Breast epithelium (tissue), 4 donors: Measurements from ENCODE around the gene DDX39A. TPM values are rescaled to one million over a fixed set of nuclear protein-coding genes. Genes with fewer than 3 reads are reported as not detected.

Source experiments
- DNase-seq, 2 donors: peaks; one replicate each; pipeline ENCODE4 v3.0.0-alpha.2; 2019; ENCODE audit warnings: low spot score in 2 of 2
- H3K27ac ChIP-seq, 2 donors: fragments of 200-600 bp; sonication (generic) in 1 of 2; one replicate each; pipeline ENCODE4 v1.5.1; 2016 to 2019; ENCODE audit warnings: mild to moderate bottlenecking in 1 of 2
- H3K27me3 ChIP-seq, 2 donors: fragments of 200-600 bp; sonication (generic) in 1 of 2; one replicate each; pipeline versions ENCODE4 v1.5.1 to v1.6.0; 2017 to 2019; ENCODE audit warnings: control low read depth in 1 of 2, mild to moderate bottlenecking in 1 of 2
- H3K36me3 ChIP-seq: fragments of 200-600 bp; one replicate; pipeline ENCODE4 v1.5.1; 2019
- H3K4me1 ChIP-seq, 2 donors: fragments of 200-600 bp; sonication (generic); one replicate each; pipeline ENCODE4 v1.5.1; 2016 to 2019; ENCODE audit warnings: control low read depth in 1 of 2
- H3K4me3 ChIP-seq, 3 donors: fragments of 200-600 bp; sonication (generic); 1 replicate in 2 of 3; 2 replicates in 1 of 3; pipeline ENCODE4 v1.5.1; 2016 to 2019; ENCODE audit warnings: mild to moderate bottlenecking in 3 of 3, moderate library complexity in 2 of 3
- H3K9me3 ChIP-seq, 2 donors: fragments of 200-600 bp; sonication (generic) in 1 of 2; one replicate each; pipeline ENCODE4 v1.5.1; 2016 to 2019; ENCODE audit warnings: control low read depth in 1 of 2
- CTCF ChIP-seq, 3 donors: fragments of 450-650 bp; IDR thresholded peaks; one replicate each; pipeline ENCODE4 v1.5.1; 2016 to 2017; ENCODE audit warnings: antibody characterized with exemption in 3 of 3, mild to moderate bottlenecking in 3 of 3, moderate library complexity in 3 of 3
- POLR2A ChIP-seq: fragments of 450-650 bp; IDR thresholded peaks from one replicate; pipeline ENCODE4 v1.6.1; 2016; ENCODE audit warnings: antibody characterized with exemption, mild to moderate bottlenecking, moderate library complexity
- POLR2AphosphoS5 ChIP-seq, 3 donors: sonication (generic); formaldehyde crosslinking; IDR thresholded peaks; one replicate each; pipeline ENCODE4 v1.6.1; 2017; ENCODE audit warnings: antibody characterized with exemption in 3 of 3
- intact Hi-C: fragments of 100-400 bp; cut with DNase I; formaldehyde crosslinking; loops from one replicate; pipeline ENCODE4 v1.15.1; 2023; ENCODE audit warnings: low total_unique reads
- total RNA-seq, 3 donors: library from RNA; depleted of rRNA; stranded (reverse); fragments of >200 nt; gene quantifications; one replicate each; pipeline ENCODE4 v1.1.0, GENCODE V29; 2016

The DDX39A gene
- total RNA-seq, 3 donors from 2014 or later, result 65.9 to 79.0 (median 75.5) TPM

- intact Hi-C loops, result no loop called here
- no peaks in the 10 kb centered on the region for H3K9me3 ChIP-seq
- H3K27me3 ChIP-seq, result no peaks in the 10 kb centered on the region
- TF ChIP-seq POLR2A, result no peak
- no peak for TF ChIP-seq CTCF (IDR thresholded peaks at IDR 0.05)
- no peak for TF ChIP-seq POLR2AphosphoS5 (IDR thresholded peaks at IDR 0.05)
- no peaks in the 10 kb centered on the region for H3K4me1 ChIP-seq
- H3K4me3 ChIP-seq, result peak overlapping the region; percentile 23 to 48 (median 25)
- H3K27ac ChIP-seq, result peak overlapping the region in 1 of 2 donors; percentile 12
- peaks cover 12% of the 10 kb centered on the region for H3K36me3 ChIP-seq
- DNase-seq, result no peak
These were observed 20.9 kb upstream of the DDX39A start for GRCh38 chr19:14440049-14440448.

- no peak for DNase-seq
- Histone ChIP-seq H3K4me1 (peaks cover 4 to 6% of the 10 kb centered on the region in 2 donors), H3K4me3 (no peak overlapping the region), H3K27me3 (no peaks in the 10 kb centered on the region), H3K36me3 (peaks cover 5% of the 10 kb centered on the region), H3K9me3 (no peaks in the 10 kb centered on the region), H3K27ac (no peak overlapping the region)
- TF ChIP-seq POLR2AphosphoS5 (IDR thresholded peaks at IDR 0.05), result no peak
- TF ChIP-seq CTCF (IDR thresholded peaks at IDR 0.05), result no peak
- no peak for TF ChIP-seq POLR2A
- intact Hi-C loops, result no loop called here
These were observed 19.9 kb upstream of the DDX39A start for GRCh38 chr19:14439014-14439413.

GRCh38 chr19:14437578-14438140 is 18.5 kb upstream of the DDX39A start:
- no peak for DNase-seq
- H3K27me3 ChIP-seq, result no peaks in the 10 kb centered on the region
- intact Hi-C loops, result no loop called here
- H3K9me3 ChIP-seq, result no peaks in the 10 kb centered on the region
- H3K4me1 ChIP-seq, result peaks cover 6 to 7% of the 10 kb centered on the region in 2 donors
- no peak overlapping the region for H3K4me3 ChIP-seq
- TF ChIP-seq CTCF (IDR thresholded peaks at IDR 0.05), result no peak
- no peak for TF ChIP-seq POLR2A
- TF ChIP-seq POLR2AphosphoS5 (IDR thresholded peaks at IDR 0.05), result no peak
- H3K36me3 ChIP-seq, result no peaks in the 10 kb centered on the region
- no peak overlapping the region for H3K27ac ChIP-seq

GRCh38 chr19:14435320-14436050 is 16.3 kb upstream of the DDX39A start:
- DNase-seq, result no peak
- H3K36me3 ChIP-seq, result no peaks in the 10 kb centered on the region
- peak overlapping the region in 1 of 3 donors; percentile 100 for H3K4me3 ChIP-seq
- intact Hi-C loops, result no loop called here
- H3K27ac ChIP-seq, result peak overlapping the region; percentile 76 to 90
- no peaks in the 10 kb centered on the region for H3K9me3 ChIP-seq
- no peaks in the 10 kb centered on the region for H3K27me3 ChIP-seq
- TF ChIP-seq POLR2A, result no peak
- no peak for TF ChIP-seq POLR2AphosphoS5 (IDR thresholded peaks at IDR 0.05)
- no peak for TF ChIP-seq CTCF (IDR thresholded peaks at IDR 0.05)
- H3K4me1 ChIP-seq, result peaks cover 6 to 7% of the 10 kb centered on the region in 2 donors
